NB4 (cell line): Measurements from ENCODE around the gene PDE9A.

ENCODE experiments used
- CTCF ChIP-seq: IDR thresholded peaks from one replicate; pipeline ENCODE4 v1.5.1; 2012; ENCODE audit warnings: low read depth, low read length
- MAX ChIP-seq: IDR thresholded peaks from 2 replicates; pipeline ENCODE4 v1.6.1; 2011; ENCODE audit warnings: low read depth, low read length
- POLR2A ChIP-seq: IDR thresholded peaks from 2 replicates; pipeline ENCODE4 v1.6.1; 2011; ENCODE audit warnings: mild to moderate bottlenecking; ENCODE audit not compliant: insufficient read length; ENCODE audit errors: extremely low read depth

DNA sequence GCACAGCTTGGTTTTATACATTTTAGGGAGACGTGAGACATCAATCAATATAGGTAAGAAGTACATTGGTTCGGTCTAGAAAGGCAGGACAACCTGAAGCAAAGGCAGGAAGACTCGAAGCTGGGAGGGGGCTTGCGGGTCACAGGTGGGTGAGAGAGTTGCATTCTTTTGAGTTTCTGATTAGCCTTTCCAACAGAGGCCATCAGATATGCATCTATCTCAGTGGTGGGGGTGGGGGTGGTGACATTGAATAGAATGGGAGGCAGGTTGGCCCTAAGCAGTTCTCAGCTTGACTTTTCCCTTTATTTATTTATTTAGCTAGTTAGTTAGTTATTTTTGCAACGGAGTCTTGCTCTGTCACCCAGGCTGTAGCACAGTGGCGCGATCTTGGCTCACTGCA is 140.4 kb downstream of the PDE9A start:
- TF ChIP-seq POLR2A, result no peak
- TF ChIP-seq CTCF, result no peak
- no peak for TF ChIP-seq MAX
